Activated naive CD8-positive, alpha-beta T cell treated with anti-CD3 and anti-CD28 coated beads, Interleukin-2, amount 10 ng/mL, durations not matched to agents 7 days and 5 days (primary cell): ENCODE results near the gene FMN2. TPM values are rescaled to one million over a fixed set of nuclear protein-coding genes. Genes with fewer than 3 reads are reported as not detected.

Experiments used
- ATAC-seq: fragments of 150-1000 bp; cut with Tn5 transposase; one replicate; pipeline ENCODE4 v1.10.0; 2021; ENCODE audit warnings: low read depth, moderate library complexity
- POLR2A ChIA-PET: fragments of 350-600 bp; sonication (Branson Sonifier 250); formaldehyde crosslinking; loops from one replicate; lab custom pipeline; 2021; ENCODE audit warnings: antibody characterized with exemption; lab: Charles Lee
- DNase-seq: peaks from one replicate; pipeline ENCODE4 v3.0.0; 2021
- H3K27ac Mint-ChIP-seq: one replicate; pipeline ENCODE4 v1.8.0; 2022; ENCODE audit warnings: mild to moderate bottlenecking, mixed read lengths
- H3K27me3 Mint-ChIP-seq: one replicate; pipeline ENCODE4 v1.8.0; 2022; ENCODE audit warnings: mild to moderate bottlenecking, moderate library complexity, mixed read lengths
- H3K36me3 Mint-ChIP-seq: one replicate; pipeline ENCODE4 v1.8.0; 2021; ENCODE audit warnings: mild to moderate bottlenecking, mixed read lengths
- H3K4me1 Mint-ChIP-seq: one replicate; pipeline ENCODE4 v1.8.0; 2021; ENCODE audit warnings: mixed read lengths
- H3K4me3 Mint-ChIP-seq: one replicate; pipeline ENCODE4 v1.8.0; 2022; ENCODE audit warnings: mild to moderate bottlenecking, moderate library complexity, mixed read lengths
- H3K9me3 Mint-ChIP-seq: one replicate; pipeline ENCODE4 v1.8.0; 2021; ENCODE audit warnings: mixed read lengths
- total RNA-seq, 2 experiments: library from RNA; stranded (reverse); gene quantifications; one replicate each; pipeline ENCODE4 v1.2.3, GENCODE V29; 2021

Gene FMN2
- total RNA-seq, 2 experiments from 2014 or later: not detected

DNA sequence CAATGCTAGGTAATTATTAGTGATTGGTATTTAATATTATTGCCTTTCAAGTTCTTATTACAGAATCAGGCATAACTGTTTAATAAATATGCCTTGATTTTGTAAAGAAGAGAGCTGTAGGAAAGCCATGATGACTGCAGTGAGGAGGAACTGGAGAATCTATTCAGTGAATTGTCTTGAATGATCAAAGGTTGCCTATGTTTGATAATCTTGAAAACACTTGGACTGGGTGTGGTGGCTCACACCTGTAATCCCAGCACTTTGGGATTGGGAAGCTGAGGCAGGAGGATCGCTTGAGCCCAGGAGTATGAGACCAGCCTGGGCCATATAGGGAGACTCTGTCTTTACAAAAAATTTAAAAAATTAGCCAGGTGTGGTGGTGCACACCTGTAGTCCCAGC lies 42.4 kb downstream of the FMN2 start:
- no peak for ATAC-seq
- H3K27me3 Mint-ChIP-seq: no peaks in the 10 kb centered on the region
- H3K27ac Mint-ChIP-seq: no peak overlapping the region
- H3K4me3 Mint-ChIP-seq: no peak overlapping the region
- DNase-seq: no peak
- no peaks in the 10 kb centered on the region for H3K4me1 Mint-ChIP-seq
- POLR2A ChIA-PET: no interaction called here
- no peaks in the 10 kb centered on the region for H3K36me3 Mint-ChIP-seq
- no peaks in the 10 kb centered on the region for H3K9me3 Mint-ChIP-seq

DNA sequence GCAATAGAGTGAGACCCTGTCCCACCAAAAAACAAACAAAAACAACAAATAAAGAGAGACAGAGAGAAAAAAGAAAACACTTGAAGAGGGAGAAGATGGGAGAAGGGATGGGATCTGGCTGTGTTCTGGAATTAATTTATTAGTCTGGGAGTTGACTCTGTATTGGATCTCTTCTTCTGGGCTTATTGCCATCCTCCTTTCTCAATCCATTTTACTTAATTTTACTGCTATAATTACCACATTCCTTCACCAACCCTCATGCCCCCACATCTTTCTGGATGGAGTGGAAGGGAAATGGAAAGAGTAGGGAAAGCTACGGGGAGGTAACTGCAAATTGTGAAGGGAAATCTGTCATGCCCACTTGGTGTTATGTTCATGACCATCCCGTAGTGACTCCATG lies 42.9 kb downstream of the FMN2 start:
- DNase-seq (no peak), ATAC-seq (no peak)
- Mint-ChIP-seq H3K9me3 (no peaks in the 10 kb centered on the region), H3K4me3 (no peak overlapping the region), H3K27me3 (no peaks in the 10 kb centered on the region), H3K4me1 (no peaks in the 10 kb centered on the region), H3K27ac (no peak overlapping the region), H3K36me3 (no peaks in the 10 kb centered on the region)
- POLR2A ChIA-PET: no interaction called here

DNA sequence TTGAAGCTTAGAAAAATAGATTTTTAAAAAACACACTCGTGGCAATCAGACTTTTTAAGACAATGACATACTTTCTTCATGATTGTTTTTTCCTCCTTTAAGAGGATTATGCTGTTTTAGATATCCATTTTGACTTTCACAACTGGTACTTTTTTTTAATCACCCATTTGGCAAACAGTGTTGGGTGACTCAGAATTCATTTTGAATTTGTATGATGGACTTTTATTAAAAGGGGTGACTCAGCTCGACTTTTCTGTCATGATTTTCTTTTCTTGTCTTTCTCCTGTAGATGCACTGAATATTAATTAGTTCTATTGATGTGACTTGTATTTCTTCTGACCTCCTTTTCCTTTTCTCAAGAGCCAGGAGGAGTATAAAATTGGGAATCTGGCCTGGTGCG lies 44.7 kb downstream of the FMN2 start:
- DNase-seq (no peak), ATAC-seq (no peak)
- Mint-ChIP-seq H3K9me3 (no peaks in the 10 kb centered on the region), H3K36me3 (no peaks in the 10 kb centered on the region), H3K4me3 (no peak overlapping the region), H3K4me1 (no peaks in the 10 kb centered on the region), H3K27ac (no peak overlapping the region), H3K27me3 (no peaks in the 10 kb centered on the region)
- POLR2A ChIA-PET: no interaction called here

DNA sequence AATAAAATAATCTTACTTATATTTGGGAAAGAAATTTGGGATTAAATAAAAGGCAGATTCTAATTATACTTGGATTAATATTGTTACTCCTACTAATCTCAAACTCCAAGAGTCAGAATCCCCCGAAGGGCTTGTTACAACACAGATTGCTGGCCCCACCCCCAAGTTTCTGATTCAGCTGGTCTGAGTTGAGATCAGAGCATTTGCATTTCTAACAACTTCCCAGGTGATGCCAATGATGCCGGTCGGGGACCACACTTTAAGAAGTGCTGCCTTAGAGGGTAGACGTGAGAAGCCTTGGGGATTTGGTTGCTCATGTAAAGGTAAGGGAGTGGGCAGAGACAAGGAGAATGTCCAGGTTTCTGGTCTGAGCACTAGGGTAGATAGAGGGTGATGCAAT lies 47.2 kb downstream of the FMN2 start:
- POLR2A ChIA-PET: no interaction called here
- H3K4me3 Mint-ChIP-seq: no peak overlapping the region
- no peaks in the 10 kb centered on the region for H3K4me1 Mint-ChIP-seq
- H3K27me3 Mint-ChIP-seq: no peaks in the 10 kb centered on the region
- no peak overlapping the region for H3K27ac Mint-ChIP-seq
- no peaks in the 10 kb centered on the region for H3K9me3 Mint-ChIP-seq
- DNase-seq: no peak
- ATAC-seq: no peak
- no peaks in the 10 kb centered on the region for H3K36me3 Mint-ChIP-seq

DNA sequence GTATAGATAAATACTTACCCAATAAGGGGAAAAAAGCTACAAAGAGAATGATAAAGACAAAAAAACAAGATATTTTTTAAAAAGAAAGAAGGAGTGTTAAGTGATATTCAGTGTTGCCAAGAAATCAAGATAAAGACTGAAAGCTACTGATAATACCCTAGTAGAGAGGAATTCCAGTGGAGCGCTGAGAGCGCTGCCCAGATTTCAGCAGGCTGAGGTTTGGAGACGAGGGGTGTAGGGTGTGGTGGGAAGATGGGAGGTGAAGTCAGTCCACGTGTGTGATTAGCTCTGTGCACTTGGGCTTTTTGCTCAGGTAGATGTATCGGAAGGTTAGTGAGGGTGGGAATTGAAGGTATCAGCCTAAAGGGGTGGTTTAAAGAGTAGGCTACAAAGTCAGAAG lies 47.8 kb downstream of the FMN2 start:
- Mint-ChIP-seq H3K9me3 (no peaks in the 10 kb centered on the region), H3K27me3 (no peaks in the 10 kb centered on the region), H3K4me1 (no peaks in the 10 kb centered on the region), H3K27ac (no peak overlapping the region), H3K36me3 (no peaks in the 10 kb centered on the region), H3K4me3 (no peak overlapping the region)
- DNase-seq (no peak), ATAC-seq (no peak)
- POLR2A ChIA-PET: no interaction called here

DNA sequence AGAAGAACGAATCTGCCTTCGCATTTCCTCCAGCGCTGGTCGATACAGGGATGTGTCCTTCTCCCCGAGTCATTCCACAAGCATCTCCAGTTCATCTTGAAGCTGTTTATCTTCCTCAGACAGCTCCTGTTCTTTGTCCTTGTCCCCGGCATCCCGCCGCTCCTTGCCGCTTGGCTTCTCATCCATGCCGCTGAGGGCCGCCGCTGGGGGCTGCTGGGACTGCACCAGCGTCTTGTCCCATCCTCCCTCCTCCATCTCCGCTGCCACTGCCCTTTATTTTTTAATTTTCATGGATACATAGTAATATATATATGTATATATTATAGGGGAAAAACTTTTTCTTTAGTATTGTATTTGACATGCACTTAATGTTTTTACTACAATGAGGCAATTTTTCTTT lies 53.4 kb downstream of the FMN2 start:
- DNase-seq (no peak), ATAC-seq (no peak)
- no peaks in the 10 kb centered on the region for H3K36me3 Mint-ChIP-seq
- H3K4me3 Mint-ChIP-seq: no peak overlapping the region
- H3K27me3 Mint-ChIP-seq: no peaks in the 10 kb centered on the region
- POLR2A ChIA-PET: no interaction called here
- H3K9me3 Mint-ChIP-seq: no peaks in the 10 kb centered on the region
- H3K27ac Mint-ChIP-seq: no peak overlapping the region
- H3K4me1 Mint-ChIP-seq: no peaks in the 10 kb centered on the region

DNA sequence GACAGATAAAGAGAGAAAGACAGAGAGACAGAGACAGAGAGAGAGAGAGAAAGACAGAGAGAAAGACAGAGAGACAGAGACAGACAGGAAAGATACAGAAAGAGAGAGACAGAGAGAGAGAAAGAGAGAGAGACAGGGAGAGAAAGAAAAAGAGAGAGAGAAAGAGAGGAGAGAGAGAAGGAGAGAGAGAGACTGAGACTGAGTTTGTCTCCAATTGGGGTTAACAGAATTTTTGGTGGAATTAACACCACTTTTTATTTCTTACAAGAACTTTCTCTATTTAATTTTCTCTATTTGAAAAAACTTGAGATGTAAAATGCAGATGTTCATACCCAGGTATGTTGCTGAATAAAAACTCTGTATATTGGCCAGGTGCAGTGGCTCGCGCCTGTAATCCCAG lies 56.6 kb downstream of the FMN2 start:
- no peaks in the 10 kb centered on the region for H3K9me3 Mint-ChIP-seq
- H3K4me3 Mint-ChIP-seq: no peak overlapping the region
- POLR2A ChIA-PET: no interaction called here

DNA sequence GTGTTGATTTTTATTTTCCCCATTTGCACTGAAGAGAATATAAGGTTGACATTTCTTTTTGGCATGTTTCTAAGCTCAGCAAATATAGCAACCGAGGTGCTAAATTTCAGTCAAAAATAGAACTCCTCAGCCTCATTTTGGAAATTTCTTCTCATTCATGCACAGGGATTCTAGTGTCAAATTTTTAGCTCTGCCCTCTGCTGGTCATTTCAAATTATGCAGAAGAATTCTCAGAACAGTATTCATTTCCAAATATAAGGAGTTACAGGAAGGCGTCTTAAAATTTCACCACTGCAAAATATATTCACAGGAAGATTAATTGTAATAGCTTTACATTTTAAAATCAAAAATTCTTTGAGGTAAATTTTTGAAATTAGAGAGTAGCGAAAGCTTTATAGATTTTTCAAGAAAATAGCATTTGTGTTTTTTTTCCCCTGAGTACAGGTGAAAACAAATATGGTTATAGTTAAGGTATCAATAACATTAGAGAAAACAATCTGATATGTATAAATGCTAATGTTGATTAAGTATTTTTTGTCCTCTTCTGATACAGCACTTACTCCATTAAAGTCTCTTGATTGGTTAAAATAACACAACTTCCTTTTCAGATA lies 57.9 kb downstream of the FMN2 start:
- Mint-ChIP-seq H3K27me3 (no peaks in the 10 kb centered on the region), H3K4me3 (no peak overlapping the region), H3K27ac (no peak overlapping the region), H3K36me3 (no peaks in the 10 kb centered on the region), H3K4me1 (no peaks in the 10 kb centered on the region), H3K9me3 (no peaks in the 10 kb centered on the region)
- POLR2A ChIA-PET: no interaction called here
- DNase-seq (no peak), ATAC-seq (no peak)

More for the DNA sequence above, 56.6 kb downstream of the FMN2 start:
- H3K27me3 Mint-ChIP-seq: no peaks in the 10 kb centered on the region
- no peak for ATAC-seq
- no peaks in the 10 kb centered on the region for H3K36me3 Mint-ChIP-seq
- no peak overlapping the region for H3K27ac Mint-ChIP-seq
- no peak for DNase-seq
- H3K4me1 Mint-ChIP-seq: no peaks in the 10 kb centered on the region

DNA sequence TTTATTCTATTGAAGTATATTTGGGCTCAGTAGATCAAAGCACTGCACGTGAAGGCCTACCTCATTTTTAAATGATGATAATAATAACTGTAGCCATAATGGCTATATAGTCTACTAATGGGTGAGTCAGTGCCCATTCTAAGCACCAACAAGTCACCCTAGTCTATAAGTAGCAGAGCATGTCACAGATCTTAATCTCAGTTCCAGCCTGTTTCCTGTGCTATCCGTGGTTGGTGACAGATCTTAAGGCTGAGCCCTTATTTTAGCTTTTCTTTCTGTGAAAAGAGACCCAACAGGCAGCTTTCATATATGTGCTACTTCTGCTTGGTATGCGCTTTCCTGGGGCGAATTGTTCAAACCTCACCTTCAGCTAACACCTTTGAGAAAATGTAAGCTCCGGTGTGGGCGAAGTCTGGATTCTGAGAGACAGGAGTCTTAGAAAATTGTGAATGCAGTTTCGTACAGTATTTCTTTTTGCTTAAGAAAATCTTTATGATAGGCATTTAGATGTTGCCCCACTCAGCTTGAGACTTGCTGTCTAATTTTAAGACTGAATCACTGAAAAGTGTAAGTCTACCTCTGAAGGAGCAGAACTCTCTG lies 59.6 kb downstream of the FMN2 start:
- POLR2A ChIA-PET: no interaction called here
- H3K27me3 Mint-ChIP-seq: no peaks in the 10 kb centered on the region
- H3K27ac Mint-ChIP-seq: no peak overlapping the region
- H3K36me3 Mint-ChIP-seq: no peaks in the 10 kb centered on the region
- no peaks in the 10 kb centered on the region for H3K9me3 Mint-ChIP-seq
- ATAC-seq (no peak), DNase-seq (no peak)
- H3K4me3 Mint-ChIP-seq: no peak overlapping the region
- H3K4me1 Mint-ChIP-seq: no peaks in the 10 kb centered on the region

DNA sequence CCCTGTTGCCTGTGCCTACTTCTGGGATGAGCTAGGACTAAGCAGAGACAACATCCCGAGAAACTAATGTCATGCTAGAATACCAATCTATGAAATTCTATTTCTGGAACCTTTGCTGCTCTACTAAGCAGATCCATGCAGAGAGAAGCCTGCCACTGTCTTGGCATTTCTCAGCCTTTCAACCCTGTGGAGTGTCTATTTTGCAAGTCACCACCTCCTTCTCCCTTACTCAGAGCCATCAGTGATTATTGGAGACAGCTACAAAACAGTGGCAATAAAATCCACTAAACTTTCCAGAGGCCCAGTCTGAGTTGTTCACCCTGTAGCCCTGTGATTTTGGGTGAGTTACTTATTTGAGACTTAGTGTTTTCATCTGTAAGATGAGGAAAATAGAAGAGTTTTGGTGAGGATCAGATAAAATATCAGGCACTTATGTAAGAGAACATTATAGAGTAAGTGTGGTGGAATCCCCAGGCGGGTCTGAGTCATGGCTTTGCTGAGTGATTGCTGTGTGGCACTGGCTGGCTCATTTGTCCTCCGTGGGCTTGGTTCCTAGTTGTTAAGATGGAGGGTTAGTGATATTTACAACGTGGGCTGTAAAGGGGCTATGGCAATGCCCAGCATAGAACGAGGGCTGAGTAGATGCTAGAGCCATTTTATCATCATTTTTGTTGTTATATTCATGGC lies 61.1 kb downstream of the FMN2 start:
- no peaks in the 10 kb centered on the region for H3K9me3 Mint-ChIP-seq
- DNase-seq (no peak), ATAC-seq (no peak)
- no peak overlapping the region for H3K27ac Mint-ChIP-seq
- no peaks in the 10 kb centered on the region for H3K36me3 Mint-ChIP-seq
- H3K4me3 Mint-ChIP-seq: no peak overlapping the region
- POLR2A ChIA-PET: no interaction called here
- H3K27me3 Mint-ChIP-seq: no peaks in the 10 kb centered on the region
- H3K4me1 Mint-ChIP-seq: no peaks in the 10 kb centered on the region

DNA sequence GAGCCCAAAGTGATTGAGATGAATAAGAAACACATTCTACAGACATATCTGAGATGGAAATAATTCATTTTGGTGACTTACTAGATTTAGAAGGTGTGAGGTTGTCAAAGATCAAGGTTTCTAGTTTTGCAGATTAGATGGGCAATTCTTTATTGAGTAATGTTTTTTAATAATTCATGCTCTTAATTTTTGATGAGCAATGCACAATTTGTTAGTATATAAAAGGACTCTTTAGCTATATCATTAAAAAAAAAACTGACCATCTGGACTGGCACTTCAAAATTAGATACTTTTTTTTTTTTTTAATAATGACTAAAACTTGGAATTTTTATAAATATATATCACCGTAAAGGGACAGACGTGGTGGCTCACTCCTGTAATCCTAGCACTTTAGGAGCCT lies 63.9 kb downstream of the FMN2 start:
- DNase-seq (no peak), ATAC-seq (no peak)
- H3K27me3 Mint-ChIP-seq: no peaks in the 10 kb centered on the region
- H3K27ac Mint-ChIP-seq: no peak overlapping the region
- H3K4me3 Mint-ChIP-seq: no peak overlapping the region
- no peaks in the 10 kb centered on the region for H3K4me1 Mint-ChIP-seq
- no peaks in the 10 kb centered on the region for H3K9me3 Mint-ChIP-seq
- no peaks in the 10 kb centered on the region for H3K36me3 Mint-ChIP-seq
- POLR2A ChIA-PET: no interaction called here

DNA sequence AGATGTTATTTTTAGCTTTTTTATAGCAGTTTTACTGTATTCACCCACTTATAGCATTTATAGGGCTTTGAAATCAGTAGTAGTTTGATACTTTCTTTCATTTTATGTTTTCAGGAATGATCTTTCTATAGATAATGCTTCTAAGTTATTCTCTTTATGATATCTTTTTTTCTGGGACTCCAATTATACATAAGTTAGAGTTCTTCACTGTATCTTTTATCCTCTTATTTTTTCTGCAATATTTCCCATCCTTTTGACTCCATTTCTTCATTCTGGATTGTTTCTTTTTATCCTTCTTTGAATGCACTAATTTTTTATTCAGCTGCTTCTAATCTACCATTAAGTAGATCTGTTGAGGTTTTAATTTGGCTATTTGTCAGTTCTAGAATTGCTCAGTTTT lies 73.1 kb downstream of the FMN2 start:
- no peaks in the 10 kb centered on the region for H3K4me1 Mint-ChIP-seq
- no peaks in the 10 kb centered on the region for H3K36me3 Mint-ChIP-seq
- ATAC-seq (no peak), DNase-seq (no peak)
- H3K4me3 Mint-ChIP-seq: no peak overlapping the region
- no peaks in the 10 kb centered on the region for H3K9me3 Mint-ChIP-seq
- no peak overlapping the region for H3K27ac Mint-ChIP-seq
- H3K27me3 Mint-ChIP-seq: no peaks in the 10 kb centered on the region
- POLR2A ChIA-PET: no interaction called here

DNA sequence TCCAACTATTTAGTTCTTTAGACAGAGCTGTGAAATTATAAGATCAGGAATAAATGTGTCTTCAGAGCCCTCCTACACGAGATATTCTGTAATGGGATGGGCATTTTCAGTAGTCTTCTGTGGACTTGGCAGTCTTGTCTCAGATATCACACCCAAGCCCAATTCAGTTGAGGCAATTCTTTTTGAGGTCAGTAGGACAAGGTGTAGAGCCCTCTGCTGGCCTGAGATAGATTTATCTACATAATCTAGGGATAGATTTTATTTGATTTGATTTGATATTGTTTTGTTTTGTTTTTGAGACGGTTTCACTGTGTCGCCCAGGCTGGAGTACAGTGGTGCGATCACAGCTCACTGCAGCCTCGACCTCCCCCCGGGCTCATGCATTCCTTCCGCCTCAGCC lies 77.5 kb downstream of the FMN2 start:
- H3K27me3 Mint-ChIP-seq: peaks cover 3% of the 10 kb centered on the region
- H3K36me3 Mint-ChIP-seq: no peaks in the 10 kb centered on the region
- H3K9me3 Mint-ChIP-seq: no peaks in the 10 kb centered on the region
- ATAC-seq (no peak), DNase-seq (no peak)
- H3K27ac Mint-ChIP-seq: no peak overlapping the region
- no peaks in the 10 kb centered on the region for H3K4me1 Mint-ChIP-seq
- no peak overlapping the region for H3K4me3 Mint-ChIP-seq
- POLR2A ChIA-PET: no interaction called here

DNA sequence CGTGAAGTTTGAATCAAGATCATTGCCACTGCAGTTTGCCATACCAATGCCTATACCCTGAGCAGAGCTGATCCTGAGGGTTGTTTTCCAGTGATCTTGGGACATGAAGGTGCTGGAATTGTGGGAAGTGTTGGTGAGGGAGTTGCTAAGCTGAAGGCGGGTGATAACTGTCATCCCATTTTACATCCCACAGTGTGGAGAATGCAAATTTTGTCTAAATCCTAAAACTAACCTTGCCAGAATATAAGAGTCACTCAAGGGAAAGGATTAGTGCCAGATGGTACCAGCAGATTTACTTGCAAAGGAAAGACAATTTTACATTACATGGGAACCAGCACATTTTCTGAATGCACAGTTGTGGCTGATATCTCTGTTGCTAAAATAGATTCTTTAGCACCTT lies 78.6 kb downstream of the FMN2 start:
- Mint-ChIP-seq H3K9me3 (no peaks in the 10 kb centered on the region), H3K27me3 (peaks cover 3% of the 10 kb centered on the region), H3K36me3 (no peaks in the 10 kb centered on the region), H3K4me3 (no peak overlapping the region), H3K27ac (no peak overlapping the region), H3K4me1 (no peaks in the 10 kb centered on the region)
- POLR2A ChIA-PET: no interaction called here
- no peak for DNase-seq
- no peak for ATAC-seq
